A549 (cell line): ENCODE results near the gene TP53RK. TPM values are rescaled to one million over a fixed set of nuclear protein-coding genes. Genes with fewer than 3 reads are reported as not detected.

Source experiments
- ATAC-seq, 2 experiments: fragments of 200-7000 bp in 1 of 2; fragments of >200 bp in 1 of 2; cut with Nextera tagmentation in 1 of 2; cut with Tn5 transposase in 1 of 2; 3 replicates each; pipeline versions ENCODE4 v1.8.0 to v1.9.1; 2018 to 2020; ENCODE audit warnings: mild to moderate bottlenecking in 1 of 2, moderate library complexity in 1 of 2
- CTCF ChIA-PET: fragments of 300-600 bp; sonication (Branson Sonifier 250); formaldehyde crosslinking; extraction: SDS; loops from one replicate; lab custom pipeline; 2021; ENCODE audit warnings: antibody characterized with exemption, inconsistent platforms; lab: Yijun Ruan, JAX
- POLR2A ChIA-PET: fragments of 350-600 bp; formaldehyde crosslinking; extraction: SDS; loops from one replicate; lab custom pipeline; 2021; ENCODE audit warnings: antibody characterized with exemption, inconsistent platforms; lab: Yijun Ruan, JAX
- DNase-seq, 2 experiments: peaks; one replicate each; pipeline versions ENCODE4 v3.0.0 to v3.0.0-alpha.2; 2011 to 2016; ENCODE audit warnings: low read depth in 1 of 2, low spot score in 1 of 2
- FAIRE-seq: peaks from 2 replicates; lab custom pipeline; 2011; peaks lifted over from hg19 to GRCh38; lab: Jason Lieb, UNC
- H3K27ac ChIP-seq, 2 experiments: fragments of >200 bp; sonication (Bioruptor Twin); formaldehyde crosslinking; 3 replicates each; pipeline ENCODE4 v1.5.1; 2016 to 2017
- H3K4me1 ChIP-seq: fragments of >200 bp; sonication (Bioruptor Twin); formaldehyde crosslinking; 3 replicates; pipeline ENCODE4 v1.6.1; 2016
- H3K4me2 ChIP-seq: fragments of >200 bp; sonication (Bioruptor Twin); formaldehyde crosslinking; 3 replicates; pipeline ENCODE4 v1.6.1; 2016
- H3K4me3 ChIP-seq: fragments of >200 bp; sonication (Bioruptor Twin); formaldehyde crosslinking; 3 replicates; pipeline ENCODE4 v1.5.1; 2016
- H3K9me3 ChIP-seq: fragments of >200 bp; sonication (Bioruptor Twin); formaldehyde crosslinking; 3 replicates; pipeline ENCODE4 v1.6.1; 2016
- BHLHE40 ChIP-seq: IDR thresholded peaks from 2 replicates; pipeline ENCODE4 v1.6.1; 2012; ENCODE audit warnings: low read depth, low read length, inconsistent platforms
- FOSB ChIP-seq: fragments of 250-450 bp; sonication (Bioruptor Pico); IDR thresholded peaks from 2 replicates; pipeline ENCODE4 v1.5.0; 2020; ENCODE audit warnings: mild to moderate bottlenecking, moderate library complexity
- FOSL2 ChIP-seq, 2 experiments: fragments of 450-650 bp in 1 of 2; fragments of >200 bp in 1 of 2; sonication (Bioruptor Twin) in 1 of 2; formaldehyde crosslinking; IDR thresholded peaks; 2 replicates each; pipeline versions ENCODE4 v1.5.0 to v1.6.1; 2016 to 2020; ENCODE audit warnings: mild to moderate bottlenecking in 1 of 2, moderate library complexity in 1 of 2
- GATA3 ChIP-seq: IDR thresholded peaks from 2 replicates; pipeline ENCODE4 v1.6.1; 2012; ENCODE audit warnings: borderline replicate concordance
- HMGXB4 ChIP-seq: fragments of 250-450 bp; sonication (Bioruptor Pico); IDR thresholded peaks from 2 replicates; pipeline ENCODE4 v1.5.0; 2021; ENCODE audit warnings: mild to moderate bottlenecking, moderate library complexity, borderline replicate concordance
- HOXB13 ChIP-seq: fragments of 250-450 bp; sonication (Bioruptor Pico); IDR thresholded peaks from 2 replicates; pipeline ENCODE4 v1.5.0; 2020; ENCODE audit warnings: low read depth, mild to moderate bottlenecking, moderate library complexity
- JUN ChIP-seq, 2 experiments: fragments of >200 bp; sonication (Bioruptor Twin); formaldehyde crosslinking; IDR thresholded peaks; 2 replicates in 1 of 2; 3 replicates in 1 of 2; pipeline ENCODE4 v1.6.1; 2016 to 2017
- MAZ ChIP-seq: fragments of 150-350 bp; IDR thresholded peaks from 2 replicates; pipeline ENCODE4 v1.6.1; 2014; ENCODE audit warnings: antibody characterized with exemption, low read depth, low read length, borderline replicate concordance
- NFE2L2 ChIP-seq: fragments of 150-350 bp; conservative IDR thresholded peaks from 2 replicates; pipeline ENCODE4 v1.6.1; 2014; ENCODE audit warnings: low read length
- NR3C1 ChIP-seq: fragments of >200 bp; sonication (Bioruptor Twin); formaldehyde crosslinking; IDR thresholded peaks from 3 replicates; pipeline ENCODE4 v1.6.1; 2017
- PBX3 ChIP-seq: IDR thresholded peaks from 2 replicates; pipeline ENCODE4 v1.6.1; 2012
- POLR2A ChIP-seq: IDR thresholded peaks from 2 replicates; pipeline ENCODE4 v1.6.1; 2012; ENCODE audit warnings: mild to moderate bottlenecking, low read length
- RAD21 ChIP-seq, 2 experiments: fragments of >200 bp in 1 of 2; sonication (Bioruptor Twin) in 1 of 2; formaldehyde crosslinking in 1 of 2; IDR thresholded peaks in 1 of 2; conservative IDR thresholded peaks in 1 of 2; 2 replicates in 1 of 2; 3 replicates in 1 of 2; pipeline ENCODE4 v1.6.1; 2012 to 2018; ENCODE audit warnings: inconsistent platforms in 1 of 2
- RFX5 ChIP-seq: fragments of 450-650 bp; IDR thresholded peaks from 2 replicates; pipeline ENCODE4 v1.7.1; 2014; ENCODE audit warnings: antibody characterized with exemption, mild to moderate bottlenecking, moderate library complexity
- SREBF2 ChIP-seq: fragments of 450-650 bp; IDR thresholded peaks from 2 replicates; pipeline ENCODE4 v1.6.1; 2014; ENCODE audit warnings: mild to moderate bottlenecking, moderate library complexity
- ZNF302 ChIP-seq: fragments of 250-450 bp; sonication (Bioruptor Pico); IDR thresholded peaks from 2 replicates; pipeline ENCODE4 v1.9.0; 2021; ENCODE audit warnings: inconsistent platforms, mild to moderate bottlenecking, moderate library complexity
- ZSCAN20 ChIP-seq: fragments of 250-450 bp; sonication (Bioruptor Pico); IDR thresholded peaks from 2 replicates; pipeline ENCODE4 v1.8.0; 2022; ENCODE audit warnings: mild to moderate bottlenecking, moderate library complexity
- WGBS: methylation state at CpG from one replicate; pipeline ENCODE4 v1.1.6; 2017; ENCODE audit errors: missing lambda C conversion rate; 5-methylcytosine and 5-hydroxymethylcytosine counted together
- polyA plus RNA-seq, 4 experiments: library from polyadenylated mRNA; depleted of rRNA in 3 of 4; stranded (reverse); fragments of >200 nt; fragmentation: RNase III in 1 of 4; extraction: RNeasy Plus Mini Kit Qiagen cat#74134 plus additional on column Dnase treatment in 1 of 4; gene quantifications; 2 replicates in 3 of 4; 3 replicates in 1 of 4; pipeline ENCODE4 v1.2.3, GENCODE V29; 2011 to 2017
- TF ChIP-seq, protein P1 (sequence below): fragments of 200-600 bp; sonication (generic); IDR thresholded peaks from 2 replicates; pipeline ENCODE4 v1.6.1; 2016; ENCODE audit warnings: antibody characterized with exemption, mild to moderate bottlenecking, moderate library complexity
- TF ChIP-seq, protein P2 (sequence below): fragments of >200 bp; sonication (Bioruptor Twin); formaldehyde crosslinking; IDR thresholded peaks from 2 replicates; pipeline ENCODE4 v1.6.1; 2016

TP53RK gene
- polyA plus RNA-seq, 2 of the 4 experiments (the other 2 are of a cell fraction), result 9.8 to 11.8 TPM

GRCh38 chr20:46735436-46735835, 46.2 kb upstream of the TP53RK start (continued):
- TF ChIP-seq, protein P1, sequence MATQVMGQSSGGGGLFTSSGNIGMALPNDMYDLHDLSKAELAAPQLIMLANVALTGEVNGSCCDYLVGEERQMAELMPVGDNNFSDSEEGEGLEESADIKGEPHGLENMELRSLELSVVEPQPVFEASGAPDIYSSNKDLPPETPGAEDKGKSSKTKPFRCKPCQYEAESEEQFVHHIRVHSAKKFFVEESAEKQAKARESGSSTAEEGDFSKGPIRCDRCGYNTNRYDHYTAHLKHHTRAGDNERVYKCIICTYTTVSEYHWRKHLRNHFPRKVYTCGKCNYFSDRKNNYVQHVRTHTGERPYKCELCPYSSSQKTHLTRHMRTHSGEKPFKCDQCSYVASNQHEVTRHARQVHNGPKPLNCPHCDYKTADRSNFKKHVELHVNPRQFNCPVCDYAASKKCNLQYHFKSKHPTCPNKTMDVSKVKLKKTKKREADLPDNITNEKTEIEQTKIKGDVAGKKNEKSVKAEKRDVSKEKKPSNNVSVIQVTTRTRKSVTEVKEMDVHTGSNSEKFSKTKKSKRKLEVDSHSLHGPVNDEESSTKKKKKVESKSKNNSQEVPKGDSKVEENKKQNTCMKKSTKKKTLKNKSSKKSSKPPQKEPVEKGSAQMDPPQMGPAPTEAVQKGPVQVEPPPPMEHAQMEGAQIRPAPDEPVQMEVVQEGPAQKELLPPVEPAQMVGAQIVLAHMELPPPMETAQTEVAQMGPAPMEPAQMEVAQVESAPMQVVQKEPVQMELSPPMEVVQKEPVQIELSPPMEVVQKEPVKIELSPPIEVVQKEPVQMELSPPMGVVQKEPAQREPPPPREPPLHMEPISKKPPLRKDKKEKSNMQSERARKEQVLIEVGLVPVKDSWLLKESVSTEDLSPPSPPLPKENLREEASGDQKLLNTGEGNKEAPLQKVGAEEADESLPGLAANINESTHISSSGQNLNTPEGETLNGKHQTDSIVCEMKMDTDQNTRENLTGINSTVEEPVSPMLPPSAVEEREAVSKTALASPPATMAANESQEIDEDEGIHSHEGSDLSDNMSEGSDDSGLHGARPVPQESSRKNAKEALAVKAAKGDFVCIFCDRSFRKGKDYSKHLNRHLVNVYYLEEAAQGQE, result no peak
- TF ChIP-seq, protein P2, sequence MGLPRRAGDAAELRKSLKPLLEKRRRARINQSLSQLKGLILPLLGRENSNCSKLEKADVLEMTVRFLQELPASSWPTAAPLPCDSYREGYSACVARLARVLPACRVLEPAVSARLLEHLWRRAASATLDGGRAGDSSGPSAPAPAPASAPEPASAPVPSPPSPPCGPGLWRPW, result no peak
- no peak for TF ChIP-seq ZNF302
- TF ChIP-seq FOSB (CRISPR knock-in tag), result no peak
- no peak for TF ChIP-seq FOSL2 (IDR thresholded peaks at IDR 0.05)
- no peak for TF ChIP-seq FOSL2 (CRISPR knock-in tag; IDR thresholded peaks at IDR 0.05)
- no peak for TF ChIP-seq NR3C1

DNA sequence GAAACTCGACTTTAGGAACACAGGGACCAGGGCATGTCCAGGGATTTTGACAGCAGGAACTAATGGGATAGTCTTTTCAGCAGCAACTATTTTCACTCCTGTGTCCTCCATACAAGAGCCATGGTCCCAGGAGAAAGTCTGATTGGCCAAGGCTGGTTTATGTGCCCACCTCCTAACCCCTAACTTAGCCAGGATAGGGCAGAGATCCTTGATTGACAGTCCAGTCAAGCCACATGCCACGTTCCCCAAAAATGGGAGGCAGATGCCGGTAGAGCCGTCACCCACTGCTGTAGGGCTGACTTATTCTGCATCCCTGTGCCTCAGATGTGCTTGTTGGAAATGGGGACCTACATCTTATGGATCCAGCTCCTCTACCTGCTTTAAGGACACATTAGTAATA, 42.5 kb upstream of the TP53RK start:
- Histone ChIP-seq H3K9me3 (no peaks in the 10 kb centered on the region), H3K4me2 (no peak overlapping the region), H3K4me3 (no peak overlapping the region), H3K27ac (no peak overlapping the region), H3K4me1 (no peaks in the 10 kb centered on the region)
- DNase-seq, result no peak
- TF ChIP-seq MAZ (no peak), ZSCAN20 (CRISPR knock-in tag) (no peak), JUN (IDR thresholded peaks at IDR 0.05) (no peak), RFX5 (no peak), BHLHE40 (no peak), RAD21 (conservative IDR thresholded peaks at IDR 0.05 in 1 of 2, IDR thresholded peaks at IDR 0.05 in 1 of 2) (no peak), SREBF2 (no peak), POLR2A (no peak), PBX3 (no peak), HOXB13 (CRISPR knock-in tag) (no peak), HMGXB4 (CRISPR knock-in tag) (no peak), GATA3 (no peak), NFE2L2 (no peak)
- TF ChIP-seq, protein P1, result no peak
- no peak for FAIRE-seq
- WGBS, result 57% methylated on average over 4 of the region's 4 CpGs
- CTCF ChIA-PET, result no interaction called here
- ATAC-seq, result peak; percentile 57 to 67; a peak in 3 of 6 replicates
- POLR2A ChIA-PET, result no interaction called here
